HG03095 (cell line): ENCODE results near the gene CDC42SE1.

ENCODE experiments used
- ATAC-seq: cut with Tn5 transposase; IDR thresholded peaks from one replicate; pipeline ENCODE4 v1.9.1; 2021; ENCODE audit warnings: moderate library complexity; ENCODE audit not compliant: unreplicated experiment

CDC42SE1 gene

DNA sequence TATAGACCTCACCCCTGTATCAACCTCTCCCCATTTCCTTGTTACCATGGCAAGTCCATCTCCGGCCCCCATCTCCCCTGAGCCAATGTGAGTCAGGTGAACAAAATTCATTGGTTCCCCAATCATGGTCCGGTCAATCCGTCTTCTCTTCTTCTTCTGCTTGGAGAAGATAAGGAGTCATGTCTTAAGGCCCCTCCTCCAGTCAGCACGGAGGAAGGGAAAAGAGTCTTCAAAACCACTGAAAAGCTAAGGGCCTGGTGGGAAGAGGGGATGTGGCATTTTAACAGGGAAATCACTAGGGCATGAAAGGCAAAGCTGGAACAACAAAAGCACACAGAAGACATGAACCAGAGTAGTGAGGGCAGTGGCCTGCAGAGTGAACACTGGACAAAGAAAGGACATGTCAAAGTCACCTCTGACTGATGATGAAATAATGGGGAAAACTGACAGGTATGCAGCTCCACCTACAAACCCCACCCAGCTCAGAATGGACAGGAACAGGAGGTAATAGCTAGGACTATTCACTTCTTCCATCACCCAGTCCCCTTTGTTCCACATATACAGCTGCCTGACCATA, 4.4 kb downstream of the CDC42SE1 start:
- no peak for ATAC-seq

DNA sequence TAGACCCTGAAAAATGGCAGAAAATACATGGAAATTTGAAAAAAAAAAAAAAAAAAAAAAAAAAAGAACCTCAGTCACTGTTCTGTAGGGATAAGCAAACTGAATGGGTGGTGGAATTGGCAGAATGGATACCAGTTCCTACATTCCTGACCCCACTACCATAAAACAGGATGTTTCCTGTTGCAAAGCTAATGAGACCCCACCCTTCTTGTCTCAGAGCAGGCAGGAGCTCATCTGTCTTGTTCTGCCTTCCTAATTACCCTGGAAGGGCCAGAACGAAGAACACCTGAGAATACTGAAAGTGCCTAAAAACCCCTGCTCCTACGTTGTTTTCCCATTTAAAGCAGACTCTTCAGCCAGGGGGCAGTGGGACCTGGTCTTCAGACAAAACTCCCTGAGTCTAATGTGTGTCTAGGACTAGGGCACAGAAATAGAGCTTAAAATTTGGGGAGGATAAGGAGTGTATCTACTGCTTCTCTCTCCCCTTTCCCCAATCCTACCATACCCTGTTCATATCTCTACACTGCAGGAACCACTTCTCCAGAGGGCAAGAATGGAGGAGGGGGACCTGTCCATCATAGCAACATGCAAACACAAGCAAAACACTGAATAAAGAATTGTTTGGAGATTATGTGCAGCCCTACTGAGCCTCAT, 7.9 kb downstream of the CDC42SE1 start:
- no peak for ATAC-seq

DNA sequence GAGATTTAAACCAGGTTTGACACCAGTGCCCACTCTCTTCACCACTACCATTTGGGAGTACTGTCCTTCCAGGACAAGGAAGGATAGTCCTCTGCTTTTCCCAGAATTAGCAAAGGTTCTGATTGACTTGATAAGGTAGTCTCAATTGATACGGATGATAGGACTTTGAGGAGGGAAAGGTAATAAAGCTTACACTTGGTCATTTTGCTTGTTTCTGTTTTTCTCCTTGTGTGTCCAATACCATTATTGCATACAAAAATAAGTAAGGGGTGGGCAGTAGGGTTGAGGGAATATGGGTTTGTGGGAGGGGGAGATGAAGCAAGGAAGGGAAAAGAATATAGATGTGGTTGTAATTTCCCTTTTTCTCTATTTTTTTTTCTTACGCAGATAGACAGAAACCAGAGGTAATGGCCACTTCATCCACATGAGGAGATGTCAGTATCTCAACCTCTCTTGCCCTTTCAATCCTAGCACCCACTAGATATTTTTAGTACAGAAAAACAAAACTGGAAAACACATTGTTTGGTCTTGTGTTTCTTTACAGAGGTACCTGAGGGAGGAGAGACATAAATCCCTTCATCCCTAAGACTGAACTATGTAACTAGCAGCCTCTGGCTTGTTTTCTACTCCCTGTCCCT, 9.3 kb downstream of the CDC42SE1 start:
- ATAC-seq = no peak

DNA sequence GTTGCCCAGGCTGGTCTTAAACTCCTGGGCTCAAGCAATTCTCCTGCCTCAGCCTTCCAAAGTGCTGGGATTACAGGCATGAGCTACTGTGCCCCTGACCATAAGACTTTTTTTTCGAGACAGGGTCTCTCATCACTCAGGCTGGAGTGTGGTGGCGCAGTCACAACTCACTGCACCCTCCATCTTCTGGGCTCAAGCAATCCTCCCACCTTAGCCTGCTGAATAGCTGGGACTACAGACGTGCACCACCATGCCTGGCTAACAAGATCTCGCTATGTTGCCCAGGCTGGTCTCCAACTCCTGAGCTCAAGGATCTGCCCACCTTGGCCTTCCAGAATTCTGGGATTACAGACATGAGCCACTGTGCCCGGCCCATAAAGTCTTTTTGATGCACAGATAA, 10.0 kb downstream of the CDC42SE1 start:
- no peak for ATAC-seq

DNA sequence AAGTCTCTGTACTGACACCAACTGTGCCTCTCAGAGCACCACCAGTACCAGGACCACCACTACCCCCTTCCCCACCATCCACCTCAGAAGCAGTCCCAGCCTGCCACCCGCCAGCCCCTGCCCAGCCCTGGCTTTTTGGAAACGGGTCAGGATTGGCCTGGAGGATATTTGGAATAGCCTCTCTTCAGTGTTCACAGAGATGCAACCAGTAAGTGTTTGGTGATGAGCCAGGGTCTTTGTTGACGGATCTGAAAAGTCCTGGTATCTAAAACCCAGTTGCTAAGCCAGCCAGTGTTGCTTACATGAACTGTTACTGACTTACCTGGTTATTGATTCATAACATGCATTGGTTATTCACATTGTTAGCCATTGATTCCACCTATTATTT, 10.8 kb downstream of the CDC42SE1 start:
- ATAC-seq = no peak

DNA sequence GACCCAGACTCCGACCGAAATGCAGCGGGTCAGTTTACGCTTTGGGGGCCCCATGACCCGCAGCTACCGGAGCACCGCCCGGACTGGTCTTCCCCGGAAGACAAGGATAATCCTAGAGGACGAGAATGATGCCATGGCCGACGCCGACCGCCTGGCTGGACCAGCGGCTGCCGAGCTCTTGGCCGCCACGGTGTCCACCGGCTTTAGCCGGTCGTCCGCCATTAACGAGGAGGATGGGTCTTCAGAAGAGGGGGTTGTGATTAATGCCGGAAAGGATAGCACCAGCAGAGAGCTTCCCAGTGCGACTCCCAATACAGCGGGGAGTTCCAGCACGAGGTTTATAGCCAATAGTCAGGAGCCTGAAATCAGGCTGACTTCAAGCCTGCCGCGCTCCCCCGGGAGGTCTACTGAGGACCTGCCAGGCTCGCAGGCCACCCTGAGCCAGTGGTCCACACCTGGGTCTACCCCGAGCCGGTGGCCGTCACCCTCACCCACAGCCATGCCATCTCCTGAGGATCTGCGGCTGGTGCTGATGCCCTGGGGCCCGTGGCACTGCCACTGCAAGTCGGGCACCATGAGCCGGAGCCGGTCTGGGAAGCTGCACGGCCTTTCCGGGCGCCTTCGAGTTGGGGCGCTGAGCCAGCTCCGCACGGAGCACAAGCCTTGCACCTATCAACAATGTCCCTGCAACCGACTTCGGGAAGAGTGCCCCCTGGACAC, 11.3 kb downstream of the CDC42SE1 start:
- ATAC-seq = peak; percentile 59

DNA sequence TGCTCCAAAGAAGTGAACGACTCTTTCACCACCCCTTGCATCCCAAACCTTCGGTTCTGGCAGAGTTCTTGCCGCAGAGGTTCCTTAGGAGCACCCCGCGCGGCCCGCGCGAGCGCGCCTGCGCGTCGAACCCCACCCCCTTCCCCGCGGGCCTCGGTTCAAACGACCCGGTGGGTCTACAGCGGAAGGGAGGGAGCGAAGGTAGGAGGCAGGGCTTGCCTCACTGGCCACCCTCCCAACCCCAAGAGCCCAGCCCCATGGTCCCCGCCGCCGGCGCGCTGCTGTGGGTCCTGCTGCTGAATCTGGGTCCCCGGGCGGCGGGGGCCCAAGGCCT, 11.9 kb downstream of the CDC42SE1 start, which contains the start of gene C1orf56:
TSS of gene C1orf56 (plus strand) at position 161 of the 334 bp plus-strand sequence. CDS start at position 258, 97 bp downstream.
- peak; percentile 54 for ATAC-seq

DNA sequence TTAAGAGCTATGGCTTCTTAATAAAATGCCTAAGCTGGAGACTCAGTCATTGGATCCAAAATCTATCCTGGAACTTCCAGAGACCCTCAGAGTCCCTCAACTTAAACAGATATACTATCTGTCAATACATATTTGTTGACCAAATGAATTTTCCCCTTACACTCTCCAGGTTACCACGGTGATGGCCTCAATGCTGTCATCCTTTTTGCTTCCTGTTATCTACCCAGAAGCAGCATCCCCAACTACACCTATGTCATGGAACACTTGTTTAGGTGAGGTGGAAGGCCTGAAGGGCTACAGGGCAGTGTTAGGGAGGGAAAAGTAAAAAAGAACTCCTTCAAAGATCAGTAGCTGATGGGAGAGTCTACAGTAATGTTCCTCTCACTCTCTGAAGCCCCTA, 16.3 kb downstream of the CDC42SE1 start:
- ATAC-seq = no peak

DNA sequence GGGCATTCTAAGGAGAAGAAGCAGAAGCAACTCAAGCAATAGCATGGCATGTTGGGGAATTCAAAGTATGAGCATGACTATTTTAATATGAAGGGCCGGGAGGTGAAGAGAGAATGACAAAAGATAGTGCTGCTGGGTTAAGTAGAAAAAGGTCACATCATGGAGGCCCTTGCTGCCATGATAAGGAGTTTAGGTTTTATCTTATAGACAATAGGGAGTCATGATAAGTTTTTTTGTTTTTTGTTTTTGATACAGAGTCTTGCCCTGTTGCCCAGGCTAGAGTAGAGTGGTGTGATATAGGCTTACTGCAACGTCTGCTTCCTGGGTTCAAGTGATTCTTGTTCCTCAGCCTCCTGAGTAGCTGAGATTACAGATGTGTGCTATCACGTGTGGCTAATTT, 19.9 kb downstream of the CDC42SE1 start:
- ATAC-seq = no peak

DNA sequence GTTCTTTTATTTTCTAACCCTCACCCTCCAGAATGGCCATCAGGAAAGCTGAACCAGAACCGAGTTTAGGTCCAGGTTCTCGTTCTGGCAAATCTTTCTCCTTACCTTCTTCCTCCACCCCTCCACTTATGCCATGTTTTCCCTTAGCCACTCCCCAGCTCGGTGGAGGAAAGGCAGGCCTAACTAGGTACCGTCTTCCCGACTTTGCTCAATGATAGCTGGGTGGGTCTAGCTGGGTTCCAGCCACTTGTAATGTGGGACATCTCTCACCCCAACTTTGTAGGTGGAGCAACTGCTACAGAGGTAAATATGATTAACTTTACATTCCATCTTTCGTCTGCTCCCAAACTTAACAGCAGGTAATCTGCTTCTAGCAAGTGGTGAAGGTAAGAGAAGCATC, 22.4 kb downstream of the CDC42SE1 start:
- no peak for ATAC-seq

DNA sequence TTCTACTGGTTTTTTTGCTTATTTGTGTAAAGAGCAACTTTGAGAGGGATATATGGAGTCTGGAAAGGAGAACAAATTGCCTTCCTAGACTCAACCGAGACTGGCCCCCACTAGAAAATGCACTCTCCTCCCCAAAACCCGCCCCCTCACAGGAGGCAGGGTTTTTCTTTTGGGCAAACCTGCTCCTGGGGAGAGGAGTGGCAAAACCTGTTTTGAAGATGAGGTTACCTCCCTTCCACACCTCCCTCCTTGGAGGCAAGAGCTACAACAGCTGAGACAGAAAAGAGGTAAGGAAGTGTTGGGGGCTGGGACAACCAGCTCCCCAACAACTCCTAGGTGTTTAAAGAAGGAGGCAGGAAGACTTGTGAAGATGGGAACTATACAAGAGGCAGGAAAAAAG, 23.1 kb downstream of the CDC42SE1 start, which contains the start of gene BNIPL:
TSS of gene BNIPL (plus strand) at position 231 of the 400 bp plus-strand sequence. CDS start at position 371, 140 bp downstream.
- ATAC-seq = no peak

DNA sequence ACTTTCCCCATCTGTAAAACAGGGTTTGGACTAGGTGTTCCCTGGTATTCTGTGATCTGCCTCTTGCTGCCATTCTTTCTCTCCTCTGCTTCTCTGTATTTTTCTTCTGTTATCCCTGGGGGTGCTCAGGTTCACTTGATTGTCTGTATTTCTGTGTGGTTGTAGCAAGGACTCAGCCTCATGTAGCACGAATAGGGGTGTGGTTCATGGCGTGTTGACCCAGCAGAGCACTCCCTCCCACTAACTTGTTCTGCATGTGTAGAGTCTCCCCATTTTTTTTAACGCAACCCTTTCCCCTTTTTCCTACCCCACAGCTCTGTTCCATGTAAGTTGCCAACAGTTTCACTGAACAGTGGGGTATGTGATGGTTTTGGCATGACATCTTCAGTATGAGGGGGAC, 24.3 kb downstream of the CDC42SE1 start:
- ATAC-seq = no peak

DNA sequence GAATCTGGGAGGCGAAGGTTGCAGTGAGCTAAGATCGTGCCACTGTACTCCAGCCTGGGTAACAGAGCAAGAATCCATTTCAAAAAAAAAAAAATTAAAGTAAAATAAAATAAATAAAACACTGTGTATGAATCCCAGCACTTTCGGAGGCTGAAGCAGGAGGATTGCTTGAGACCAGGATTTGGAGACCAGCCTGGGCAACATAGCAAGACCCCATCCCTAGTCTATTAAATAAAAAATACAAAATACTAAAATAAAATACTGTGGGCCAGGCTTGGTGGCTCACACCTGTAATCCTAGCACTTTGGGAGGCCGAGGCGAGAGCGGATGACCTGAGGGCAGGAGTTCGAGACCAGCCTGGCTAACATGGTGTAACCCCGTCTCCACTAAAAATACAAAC, 27.3 kb downstream of the CDC42SE1 start:
- ATAC-seq = no peak

DNA sequence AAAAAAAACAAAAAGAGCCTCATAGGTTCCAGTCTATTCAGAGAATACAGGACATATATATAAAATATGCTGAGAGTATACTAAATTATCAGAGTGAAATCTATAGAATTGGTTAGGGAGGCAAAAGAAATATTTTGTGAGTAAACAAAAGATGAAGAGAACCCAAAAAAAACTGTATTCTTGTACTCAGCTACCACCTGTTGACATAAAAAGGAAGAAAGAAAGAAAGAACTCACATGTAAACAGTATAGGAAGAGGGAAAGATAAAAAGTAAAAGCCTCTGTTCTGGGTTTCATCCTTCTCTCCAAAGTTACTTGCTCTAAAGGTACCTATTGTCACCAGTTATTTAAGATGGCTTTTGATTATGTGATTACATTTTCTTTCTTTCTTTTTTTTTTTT, 33.0 kb downstream of the CDC42SE1 start:
- no peak for ATAC-seq

DNA sequence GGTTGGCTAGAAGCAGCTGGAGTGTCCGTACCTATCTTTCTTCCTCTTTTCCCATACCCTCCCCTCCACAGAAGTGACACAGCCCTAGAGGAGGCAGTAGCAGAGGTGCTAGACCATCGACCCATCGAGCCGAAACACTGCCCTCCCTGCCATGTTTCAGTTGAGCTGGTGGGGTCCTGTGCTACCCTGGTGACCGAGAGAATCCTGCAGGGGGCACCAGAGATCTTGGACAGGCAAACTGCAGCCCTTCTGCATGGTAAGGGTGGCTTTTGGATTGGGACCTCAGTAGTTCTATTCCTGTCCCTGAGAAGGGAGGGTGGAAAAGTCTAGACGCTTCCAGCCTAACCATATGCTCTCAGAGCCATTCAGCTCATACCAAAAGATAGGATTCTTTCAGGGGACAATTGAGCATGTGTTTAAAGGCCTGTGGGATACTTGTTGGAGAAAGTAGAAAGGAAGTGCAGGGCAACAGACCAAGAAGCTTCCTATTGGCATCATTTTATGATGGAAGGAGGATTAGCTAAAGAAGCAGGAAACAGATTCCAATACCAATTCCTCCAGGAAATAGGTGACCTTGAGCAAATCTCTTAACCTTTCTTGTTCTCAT, 34.8 kb downstream of the CDC42SE1 start:
- no peak for ATAC-seq

DNA sequence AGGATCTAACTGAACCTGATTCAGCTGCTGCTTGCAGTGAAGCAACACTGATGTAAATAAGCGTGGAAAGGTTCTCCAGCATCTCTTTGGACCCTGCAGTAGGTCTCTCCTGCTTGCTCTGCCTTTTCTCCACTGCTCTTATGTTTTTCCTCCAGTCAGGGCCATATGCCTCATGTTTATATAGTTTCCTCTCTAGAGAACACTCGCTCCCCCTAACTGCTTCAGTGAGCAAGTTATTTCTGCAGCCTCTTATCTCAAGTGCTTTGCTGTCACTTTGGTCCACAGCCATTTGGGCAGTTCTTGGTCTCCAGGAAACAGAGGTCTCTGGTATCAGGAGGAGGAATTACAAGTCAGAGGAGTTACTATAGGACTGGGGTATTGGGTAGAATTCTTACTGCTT, 45.9 kb downstream of the CDC42SE1 start:
- ATAC-seq = no peak

DNA sequence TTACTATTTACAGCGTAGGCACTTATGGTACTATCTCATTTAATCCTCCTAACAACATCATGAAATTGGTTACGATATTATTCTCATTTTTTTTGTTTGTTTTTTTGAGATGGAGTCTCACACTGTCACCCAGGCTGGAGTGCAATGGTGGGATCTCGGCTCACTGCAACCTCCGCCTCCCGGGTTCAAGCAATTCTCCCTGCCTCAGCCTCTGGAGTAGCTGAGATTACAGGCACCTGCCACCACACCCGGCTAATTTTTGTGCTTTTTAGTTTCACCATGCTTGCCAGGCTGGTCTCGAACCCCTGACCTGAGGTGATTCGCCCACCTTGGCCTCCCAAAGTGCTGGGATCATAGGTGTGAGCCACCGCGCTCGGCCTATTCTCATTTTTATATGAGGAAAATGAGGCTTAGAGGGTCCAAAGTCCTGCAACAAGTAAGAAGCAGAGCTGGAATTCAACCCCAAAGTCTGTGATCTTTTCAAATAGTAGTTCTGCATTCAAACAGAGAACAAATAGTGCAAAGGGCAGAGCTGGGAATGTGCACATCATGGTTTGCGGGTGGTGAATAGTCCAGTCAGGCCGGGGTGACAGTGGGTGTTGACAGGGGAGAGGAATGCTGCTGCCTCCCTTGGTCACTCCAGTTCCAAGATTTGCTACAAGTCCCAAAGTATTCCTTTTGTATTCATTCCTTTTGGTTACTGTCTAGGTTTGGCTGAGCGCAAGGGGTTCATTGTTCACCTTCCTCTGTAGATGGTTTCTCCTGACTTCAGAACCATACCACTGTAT, 46.5 kb downstream of the CDC42SE1 start:
- no peak for ATAC-seq

DNA sequence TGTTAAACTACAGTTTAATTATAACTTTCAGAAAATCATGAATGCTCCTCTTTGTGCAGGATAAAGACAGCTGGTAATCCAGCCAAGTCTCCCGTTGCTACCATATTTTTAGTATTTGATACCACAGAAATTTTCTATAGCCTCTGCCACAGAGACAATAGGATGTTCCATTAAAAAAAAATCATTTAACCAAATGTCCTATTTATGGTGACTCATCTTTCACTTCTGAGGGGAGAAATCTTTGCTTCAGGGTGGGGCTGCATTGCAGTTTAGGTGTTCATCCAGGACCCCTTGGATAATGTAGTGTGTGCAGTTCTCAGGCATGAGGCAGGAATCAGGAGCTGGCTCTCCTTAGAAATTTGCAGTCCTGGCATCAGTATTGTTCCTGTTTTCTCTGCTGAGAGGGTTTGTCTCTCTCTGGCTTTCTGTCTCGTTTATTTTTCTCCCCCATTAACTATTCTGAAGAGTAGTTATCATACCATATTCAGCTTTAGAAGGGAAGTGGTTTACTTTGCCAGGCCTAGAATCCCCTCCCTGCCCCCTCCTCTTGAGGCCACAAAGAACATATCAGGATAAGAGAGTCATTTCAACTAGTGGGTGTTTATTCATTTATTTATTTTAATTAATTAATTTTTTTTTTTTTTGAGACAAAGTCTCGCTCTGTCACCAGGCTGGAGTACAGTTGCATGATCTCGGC, 48.1 kb downstream of the CDC42SE1 start:
- ATAC-seq = no peak

DNA sequence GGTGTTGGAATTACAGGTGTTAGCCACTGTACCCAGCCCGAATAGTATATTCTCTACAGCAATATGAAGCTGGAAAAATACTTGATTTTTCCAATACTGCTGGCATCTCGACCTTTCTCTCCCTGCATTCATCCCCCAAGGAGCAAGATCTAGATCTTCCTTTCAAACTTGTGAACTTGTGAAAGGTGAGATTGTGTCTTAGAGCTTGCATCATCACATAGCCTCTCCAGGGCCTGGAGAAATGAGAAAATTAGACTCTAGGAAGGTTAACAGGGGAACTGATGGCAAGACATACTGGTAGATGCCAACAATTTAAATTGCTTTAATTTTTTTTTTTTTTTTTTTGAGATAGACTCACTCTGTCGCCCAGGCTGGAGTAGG, 49.1 kb downstream of the CDC42SE1 start:
- no peak for ATAC-seq
